NCI-H2196 treated with DMSO at 0.1 percent for 48 hours (cell line): ENCODE results near the gene TARM1.

Experiments
- DNase-seq: peaks from one replicate; lab custom pipeline; 2025; ENCODE audit not compliant: unreplicated experiment; lab: John Stamatoyannopoulos, UW

The TARM1 gene

DNA sequence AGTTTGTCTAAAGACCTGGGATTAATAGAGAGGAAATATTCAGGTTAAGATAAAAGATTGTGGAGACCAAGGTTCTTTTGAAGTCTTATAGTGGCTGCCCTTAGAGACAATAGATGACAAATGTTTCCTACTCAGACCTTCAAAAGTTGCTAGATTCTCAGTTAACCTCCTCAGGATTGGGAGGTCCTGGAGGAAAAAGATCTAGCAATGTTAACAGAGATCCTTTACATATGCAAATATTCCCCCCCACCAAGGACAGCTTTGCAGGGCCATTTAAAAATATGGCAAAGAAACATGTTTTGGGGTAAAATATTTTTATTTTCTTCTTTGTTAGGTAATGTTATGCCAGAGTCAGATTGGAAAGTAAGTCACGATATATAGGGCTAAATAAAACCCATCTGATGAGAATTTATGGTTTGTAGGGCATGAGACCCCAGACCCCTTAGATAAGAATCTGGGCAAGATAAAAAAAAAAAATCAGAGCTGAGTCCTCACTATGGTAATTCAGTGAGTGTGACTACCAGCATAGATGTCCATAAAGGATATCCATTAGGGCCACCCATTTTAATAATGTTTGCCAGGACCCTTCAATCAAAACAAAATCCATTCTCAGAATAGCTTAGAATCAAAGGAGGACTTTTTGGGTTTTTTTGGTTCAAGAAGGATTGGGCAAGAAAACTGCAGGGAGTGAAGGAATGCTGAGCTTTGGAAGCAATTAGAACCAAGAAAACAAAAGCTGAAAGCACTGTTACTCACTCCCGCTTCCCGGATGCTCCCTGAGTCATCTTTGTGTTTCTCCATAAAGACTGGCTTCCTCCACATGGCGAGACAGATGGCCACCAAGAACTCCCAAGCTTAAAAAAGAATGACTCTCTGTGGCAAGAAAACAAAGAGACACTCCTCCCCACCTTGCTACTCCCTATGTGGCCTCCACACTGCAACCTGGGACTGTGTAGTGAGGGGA, 45.7 kb downstream of the TARM1 start:
- no peak for DNase-seq

DNA sequence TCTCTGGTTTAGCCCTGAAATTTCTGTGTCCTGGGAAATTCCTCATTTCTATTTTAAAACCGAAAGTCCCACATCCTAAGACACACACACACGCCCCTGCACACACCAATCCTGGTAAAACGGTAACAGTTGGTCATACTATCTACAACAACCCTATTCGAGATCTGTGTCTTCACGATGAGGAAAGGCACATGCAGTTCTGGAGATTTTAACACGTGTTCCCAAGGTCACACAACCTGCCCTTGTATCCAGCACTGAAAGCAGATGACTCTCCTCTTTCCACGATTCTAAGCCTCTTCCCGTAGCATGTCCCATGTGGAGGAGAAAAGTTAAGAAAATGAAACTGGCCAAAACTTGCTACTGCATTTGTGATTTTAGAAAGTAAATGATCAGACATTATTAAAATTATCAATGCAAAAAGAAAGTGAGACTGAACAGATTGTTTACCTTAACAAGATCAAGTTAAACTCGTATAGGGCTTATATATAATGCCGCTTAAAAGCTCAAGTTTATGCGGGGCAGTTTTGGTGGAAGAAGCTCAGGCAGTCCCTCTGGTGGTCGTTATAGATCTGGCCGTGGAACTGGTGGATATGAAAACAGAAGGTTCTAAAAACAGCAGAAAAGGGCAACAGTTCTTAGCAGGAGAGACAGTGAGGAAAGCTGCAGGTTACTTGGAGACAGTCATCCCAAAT, 50.1 kb downstream of the TARM1 start:
- no peak for DNase-seq

DNA sequence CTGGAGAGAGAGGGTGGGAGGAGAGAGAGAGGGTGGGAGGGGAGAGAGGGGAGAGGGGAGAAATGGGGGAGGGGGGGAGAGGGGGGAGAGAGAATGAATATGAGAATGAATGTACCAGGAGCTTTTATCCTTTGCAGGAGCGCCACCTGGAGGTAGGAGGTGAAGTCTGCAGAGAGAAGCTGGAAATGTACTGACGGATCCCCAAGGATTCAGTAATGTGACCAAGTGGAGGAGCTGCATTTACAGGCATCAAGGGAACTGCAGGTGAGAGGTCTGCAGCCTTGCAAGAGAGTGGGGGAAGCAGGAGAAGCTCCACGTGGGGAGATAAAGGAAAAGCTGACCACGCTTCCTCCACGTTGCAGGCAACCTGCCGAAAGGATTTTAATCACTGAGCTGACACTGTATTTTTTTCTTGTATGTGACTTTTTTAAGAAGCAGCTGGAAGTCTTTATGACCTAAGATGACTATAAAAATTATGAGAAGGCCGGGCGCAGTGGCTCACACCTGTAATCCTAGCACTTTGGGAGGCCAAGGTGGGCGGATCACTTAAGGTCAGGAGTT, 51.2 kb downstream of the TARM1 start:
- DNase-seq = no peak

DNA sequence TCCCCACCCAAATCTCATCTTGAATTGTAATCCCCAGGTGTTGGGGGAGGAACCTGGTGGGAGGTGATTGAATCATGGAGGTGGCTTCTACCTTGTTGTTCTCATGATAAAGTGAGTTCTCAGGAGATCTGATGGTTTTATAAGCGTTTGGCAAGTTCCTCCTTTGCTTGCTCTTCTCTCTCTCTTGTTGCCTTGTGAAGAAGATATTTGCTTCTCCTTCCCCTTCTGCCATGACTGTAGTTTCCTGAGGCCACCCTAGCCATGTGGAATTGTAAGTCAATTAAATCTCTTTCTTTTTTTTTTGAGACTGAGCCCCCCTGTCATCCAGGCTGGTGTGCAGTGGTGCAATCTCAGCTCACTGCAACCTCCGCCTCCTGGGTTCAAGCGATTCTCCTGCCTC, 51.9 kb downstream of the TARM1 start:
- no peak for DNase-seq

DNA sequence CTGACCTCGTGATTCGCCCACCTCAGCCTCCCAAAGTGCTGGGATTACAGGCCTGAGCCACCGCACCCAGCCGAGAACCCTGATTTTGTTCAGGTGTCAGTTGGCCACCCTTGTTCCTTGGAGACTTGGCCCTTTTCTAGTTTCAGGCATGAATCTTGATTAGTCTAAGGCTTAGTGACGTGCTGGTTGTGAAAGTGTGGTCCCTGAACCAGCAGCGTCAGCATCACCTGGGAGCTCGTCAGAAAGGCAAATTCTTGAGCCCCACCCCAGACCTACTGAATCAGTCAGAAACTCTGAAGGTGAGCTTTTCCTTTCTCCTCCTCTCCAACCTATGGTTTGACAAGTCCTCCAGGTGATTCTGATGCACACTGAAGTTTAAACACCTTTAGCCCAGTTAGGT, 54.5 kb downstream of the TARM1 start:
- no peak for DNase-seq

DNA sequence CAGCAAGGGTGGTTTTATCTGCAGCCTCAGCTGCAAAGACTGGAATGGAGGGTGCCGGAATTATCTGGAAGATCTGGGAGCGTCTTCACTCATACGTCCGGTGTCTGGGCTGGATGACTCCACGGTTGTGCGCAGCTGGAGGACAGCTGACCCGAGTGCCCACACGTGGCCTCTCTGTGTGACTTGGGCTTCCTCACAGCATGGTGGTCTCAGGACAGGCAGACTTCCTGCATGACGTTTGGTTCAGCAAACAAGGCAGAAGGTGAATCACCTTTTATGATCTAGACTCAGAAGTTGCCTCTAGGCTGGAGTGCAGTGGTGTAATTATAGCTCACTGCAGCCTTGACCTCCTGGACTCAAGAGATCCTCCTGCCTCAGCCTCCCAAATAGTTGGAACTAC, 56.5 kb downstream of the TARM1 start:
- DNase-seq = no peak

DNA sequence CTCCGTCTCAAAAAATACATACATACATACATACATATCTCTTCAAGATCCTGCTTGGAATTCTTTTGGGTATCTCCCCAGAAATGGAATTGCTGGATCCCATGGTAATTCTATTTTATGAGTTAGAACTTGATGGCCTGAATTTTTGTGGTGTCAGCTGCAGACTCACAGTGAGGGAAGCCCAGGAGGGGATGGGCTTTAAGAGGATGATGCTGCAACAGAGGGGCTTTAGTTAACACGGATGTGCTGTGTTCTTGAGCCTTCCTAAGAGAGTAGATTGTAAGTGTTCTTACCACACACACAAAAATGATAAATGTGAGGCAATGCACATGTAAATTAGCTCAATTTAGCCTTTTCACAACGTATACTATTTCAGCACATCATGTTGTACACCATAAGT, 58.0 kb downstream of the TARM1 start:
- DNase-seq = no peak

DNA sequence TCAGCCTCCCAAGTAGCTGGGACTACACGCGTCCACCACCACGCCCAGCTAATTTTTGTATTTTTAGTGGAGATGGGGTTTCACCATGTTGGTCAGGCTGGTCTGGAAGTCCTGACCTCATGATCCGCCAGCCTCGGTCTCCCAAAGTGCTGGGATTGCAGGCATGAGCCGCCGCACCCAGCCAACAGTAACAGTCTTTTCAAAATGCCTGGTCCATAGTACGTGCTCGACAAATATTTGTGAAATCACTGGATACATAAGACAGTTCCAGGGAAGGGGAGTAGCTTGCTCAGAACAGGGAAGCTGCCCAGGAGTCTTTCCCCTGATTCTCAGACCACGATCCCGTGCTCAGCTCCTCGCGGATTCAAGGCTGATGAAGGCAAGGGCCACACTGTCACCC, 59.2 kb downstream of the TARM1 start:
- no peak for DNase-seq

DNA sequence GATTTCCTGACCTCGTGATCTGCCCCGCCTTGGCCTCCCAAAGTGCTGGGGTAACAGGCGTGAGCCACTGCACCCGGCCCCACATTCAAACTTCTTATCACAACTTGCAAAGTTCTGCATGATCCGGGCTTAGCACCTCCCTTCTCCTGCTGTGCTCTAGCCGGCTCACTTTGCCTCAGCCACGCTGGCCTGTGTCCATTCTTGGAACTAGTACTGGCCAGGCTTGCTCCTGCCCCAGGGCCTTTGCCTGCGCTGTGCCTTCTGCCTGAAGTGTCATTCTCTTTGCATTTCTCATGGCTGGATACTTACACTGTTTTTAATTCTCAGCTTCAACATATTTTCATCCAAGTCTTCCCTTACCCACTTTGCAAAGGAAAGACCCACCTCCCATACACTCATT, 59.8 kb downstream of the TARM1 start:
- no peak for DNase-seq
